ENCODE measurements around the gene ROR1. TPM values are rescaled to one million over a fixed set of nuclear protein-coding genes. Genes with fewer than 3 reads are reported as not detected.

ROR1 gene
- total RNA-seq, 4 donors from 2014 or later = 0.73 to 2.6 (median 1.4) TPM

DNA sequence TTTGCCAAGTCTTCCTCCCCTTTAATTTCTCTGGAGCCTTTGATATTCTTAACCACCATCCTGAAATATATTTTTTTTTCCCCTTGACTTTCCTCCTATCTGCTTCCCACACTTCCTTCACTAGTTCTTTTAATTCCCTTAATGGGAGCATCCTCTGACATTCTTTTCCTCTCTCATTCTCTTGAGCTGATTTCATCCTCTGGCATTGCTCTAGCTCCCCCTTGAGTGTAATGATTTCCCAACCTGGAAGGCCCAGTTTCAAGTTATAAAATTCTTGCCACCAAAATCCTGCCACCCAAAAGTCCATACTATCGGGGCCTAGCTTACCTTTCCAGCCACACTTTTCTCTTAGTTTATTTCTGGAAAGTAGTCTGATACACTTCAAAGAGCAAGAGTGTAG lies 390.2 kb downstream of the ROR1 start:
- peaks cover 24 to 31% of the 10 kb centered on the region in 2 donors for H3K4me1 ChIP-seq
- H3K4me3 ChIP-seq (replicated peaks in 1 of 3) = no peak overlapping the region
- no peaks in the 10 kb centered on the region for H3K9me3 ChIP-seq
- no peaks in the 10 kb centered on the region for H3K27me3 ChIP-seq
- no peaks in the 10 kb centered on the region for H3K36me3 ChIP-seq
- intact Hi-C loops (cut with DNase I) = no loop called here
- no peak for DNase-seq
- TF ChIP-seq, protein P1, sequence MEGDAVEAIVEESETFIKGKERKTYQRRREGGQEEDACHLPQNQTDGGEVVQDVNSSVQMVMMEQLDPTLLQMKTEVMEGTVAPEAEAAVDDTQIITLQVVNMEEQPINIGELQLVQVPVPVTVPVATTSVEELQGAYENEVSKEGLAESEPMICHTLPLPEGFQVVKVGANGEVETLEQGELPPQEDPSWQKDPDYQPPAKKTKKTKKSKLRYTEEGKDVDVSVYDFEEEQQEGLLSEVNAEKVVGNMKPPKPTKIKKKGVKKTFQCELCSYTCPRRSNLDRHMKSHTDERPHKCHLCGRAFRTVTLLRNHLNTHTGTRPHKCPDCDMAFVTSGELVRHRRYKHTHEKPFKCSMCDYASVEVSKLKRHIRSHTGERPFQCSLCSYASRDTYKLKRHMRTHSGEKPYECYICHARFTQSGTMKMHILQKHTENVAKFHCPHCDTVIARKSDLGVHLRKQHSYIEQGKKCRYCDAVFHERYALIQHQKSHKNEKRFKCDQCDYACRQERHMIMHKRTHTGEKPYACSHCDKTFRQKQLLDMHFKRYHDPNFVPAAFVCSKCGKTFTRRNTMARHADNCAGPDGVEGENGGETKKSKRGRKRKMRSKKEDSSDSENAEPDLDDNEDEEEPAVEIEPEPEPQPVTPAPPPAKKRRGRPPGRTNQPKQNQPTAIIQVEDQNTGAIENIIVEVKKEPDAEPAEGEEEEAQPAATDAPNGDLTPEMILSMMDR (IDR thresholded peaks at IDR 0.05) = peak in 2 of 6 experiments; percentile 13 to 38
- no peak for TF ChIP-seq POLR2A (IDR thresholded peaks at IDR 0.05)
- WGBS, 2 donors = 17% methylated on average over 1 of the region's 1 CpG
- no peak overlapping the region for H3K27ac ChIP-seq

DNA sequence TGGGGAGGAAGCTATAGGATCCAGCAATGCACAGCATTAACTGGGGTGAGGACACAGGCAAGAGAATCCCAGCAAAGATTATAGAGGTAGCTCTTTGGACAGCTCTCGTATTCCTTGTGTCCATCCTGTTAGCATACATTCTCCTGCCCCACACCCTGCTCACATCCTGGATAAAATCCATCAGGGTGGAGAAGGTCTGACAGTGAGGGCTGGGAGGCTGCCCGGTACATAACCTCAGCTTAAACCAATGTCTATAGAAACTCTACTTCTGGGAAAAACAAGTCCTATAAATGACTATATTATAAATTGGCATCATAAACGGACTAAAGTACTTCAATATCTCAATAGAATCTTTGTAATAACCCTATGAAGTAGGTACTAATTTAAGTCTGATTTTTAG lies 392.8 kb downstream of the ROR1 start:
- H3K9me3 ChIP-seq = no peaks in the 10 kb centered on the region
- H3K36me3 ChIP-seq = no peaks in the 10 kb centered on the region
- H3K4me1 ChIP-seq = peaks cover 18 to 24% of the 10 kb centered on the region in 2 donors
- H3K4me3 ChIP-seq (replicated peaks in 1 of 3) = no peak overlapping the region
- intact Hi-C loops (cut with DNase I) = no loop called here
- no peak for TF ChIP-seq POLR2A (IDR thresholded peaks at IDR 0.05)
- TF ChIP-seq, protein P1 (IDR thresholded peaks at IDR 0.05) = no peak
- no peak overlapping the region for H3K27ac ChIP-seq
- no peaks in the 10 kb centered on the region for H3K27me3 ChIP-seq
- no peak for DNase-seq
- 87 to 94% methylated on average over 3 of the region's 3 CpGs for WGBS, 2 donors

DNA sequence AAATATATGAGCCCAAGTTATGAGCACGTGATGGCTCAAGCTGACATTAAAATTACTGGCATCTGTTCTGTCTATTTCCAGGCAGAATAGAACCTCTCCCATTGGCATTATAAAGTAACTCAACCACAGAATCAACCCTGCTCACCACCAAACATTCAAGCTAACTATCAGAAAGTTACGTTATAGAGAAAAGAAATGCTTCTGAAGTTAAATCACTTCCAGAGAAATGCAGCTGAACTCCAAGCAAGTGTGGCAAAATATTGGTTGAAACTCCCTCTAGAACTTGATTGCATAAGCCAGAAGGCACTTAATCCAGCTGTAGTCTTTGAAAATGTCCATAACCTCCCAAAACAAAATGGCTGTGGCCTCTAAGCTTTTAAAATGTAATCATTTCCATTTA lies 393.4 kb downstream of the ROR1 start:
- WGBS, 2 donors = 46 to 68% methylated on average over 2 of the region's 2 CpGs
- H3K9me3 ChIP-seq = no peaks in the 10 kb centered on the region
- H3K36me3 ChIP-seq = no peaks in the 10 kb centered on the region
- no peak overlapping the region for H3K4me3 ChIP-seq (replicated peaks in 1 of 3)
- no peak for TF ChIP-seq POLR2A (IDR thresholded peaks at IDR 0.05)
- TF ChIP-seq, protein P1 (IDR thresholded peaks at IDR 0.05) = no peak
- no peak for DNase-seq
- H3K27me3 ChIP-seq = no peaks in the 10 kb centered on the region
- H3K27ac ChIP-seq = no peak overlapping the region
- intact Hi-C loops (cut with DNase I) = no loop called here
- H3K4me1 ChIP-seq = peaks cover 14 to 18% of the 10 kb centered on the region in 2 donors

DNA sequence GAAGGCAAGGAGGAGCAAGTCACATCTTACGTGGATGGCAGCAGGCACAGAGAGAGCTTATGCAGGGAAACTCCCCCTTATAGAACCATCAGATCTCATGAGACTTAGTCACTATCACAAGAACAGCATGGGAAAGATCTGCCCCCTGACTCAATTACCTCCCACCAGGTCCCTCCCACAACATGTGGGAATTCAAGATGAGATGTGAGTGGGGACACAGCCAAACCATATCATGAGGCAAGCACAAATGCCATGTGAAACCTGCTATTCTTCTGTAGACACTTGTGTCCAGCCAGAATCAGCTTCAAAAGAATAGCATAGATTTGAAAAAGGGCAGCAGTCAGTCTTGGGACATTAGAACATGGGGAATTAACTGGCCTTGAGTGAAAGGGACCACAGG lies 397.4 kb downstream of the ROR1 start:
- no peak for TF ChIP-seq POLR2A (IDR thresholded peaks at IDR 0.05)
- TF ChIP-seq, protein P1 (IDR thresholded peaks at IDR 0.05) = no peak
- 100% methylated on average over 1 of the region's 1 CpG for WGBS, 2 donors
- H3K9me3 ChIP-seq = no peaks in the 10 kb centered on the region
- no peak overlapping the region for H3K27ac ChIP-seq
- no peak for DNase-seq
- no peak overlapping the region for H3K4me3 ChIP-seq (replicated peaks in 1 of 3)
- H3K27me3 ChIP-seq = no peaks in the 10 kb centered on the region
- H3K36me3 ChIP-seq = no peaks in the 10 kb centered on the region
- H3K4me1 ChIP-seq = no peaks in the 10 kb centered on the region
- intact Hi-C loops (cut with DNase I) = no loop called here

DNA sequence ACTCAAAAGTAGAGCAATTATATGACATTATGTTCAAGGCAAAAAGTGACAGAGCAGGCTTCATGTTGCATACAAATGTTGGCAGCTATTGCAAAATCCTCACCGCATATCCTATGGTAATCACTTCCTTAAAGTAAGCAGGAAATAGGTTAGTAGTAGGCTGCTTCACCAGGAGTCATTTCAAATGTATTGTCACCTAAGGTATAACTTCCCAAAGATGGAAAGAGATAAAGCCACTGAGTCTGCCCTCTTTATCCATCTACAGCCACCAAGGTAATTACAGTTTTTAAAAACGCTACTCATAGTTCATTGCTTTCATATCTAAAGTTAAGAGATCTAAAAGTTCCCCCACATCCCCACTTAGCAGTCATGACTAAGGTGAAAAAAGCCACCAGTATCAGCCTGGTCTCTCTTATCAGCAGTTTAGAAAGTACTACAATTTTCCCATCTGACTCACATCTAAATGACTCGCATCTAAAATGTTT lies 398.0 kb downstream of the ROR1 start:
- no peaks in the 10 kb centered on the region for H3K9me3 ChIP-seq
- H3K4me1 ChIP-seq = no peaks in the 10 kb centered on the region
- 53 to 70% methylated on average over 3 of the region's 3 CpGs for WGBS, 2 donors
- no peaks in the 10 kb centered on the region for H3K36me3 ChIP-seq
- TF ChIP-seq POLR2A (IDR thresholded peaks at IDR 0.05) = no peak
- TF ChIP-seq, protein P1 (IDR thresholded peaks at IDR 0.05) = no peak
- no peak overlapping the region for H3K27ac ChIP-seq
- DNase-seq = no peak
- no peaks in the 10 kb centered on the region for H3K27me3 ChIP-seq
- H3K4me3 ChIP-seq (replicated peaks in 1 of 3) = no peak overlapping the region
- intact Hi-C loops (cut with DNase I) = no loop called here

Measured in thyroid gland (tissue), 4 donors.